Neural progenitor cell (in vitro differentiated cells): Measurements from ENCODE around the gene LRRC8A. TPM values are rescaled to one million over a fixed set of nuclear protein-coding genes. Genes with fewer than 3 reads are reported as not detected.

ENCODE experiments used
- DNase-seq: peaks from one replicate; pipeline ENCODE4 v3.0.0-alpha.2; 2016; ENCODE audit warnings: low spot score
- H2AFZ ChIP-seq: fragments of 200-600 bp; sonication (generic); replicated peaks from 2 replicates; pipeline ENCODE4 v1.6.1; 2016; ENCODE audit warnings: antibody characterized with exemption
- H3F3A ChIP-seq: fragments of 200-600 bp; sonication (generic); 2 replicates; pipeline ENCODE4 v1.6.1; 2016; ENCODE audit warnings: antibody characterized with exemption, low read depth
- H3K27ac ChIP-seq: fragments of 200-600 bp; sonication (generic); 2 replicates; pipeline ENCODE4 v1.5.1; 2016; ENCODE audit warnings: mild to moderate bottlenecking
- H3K27me3 ChIP-seq: fragments of 200-600 bp; sonication (generic); 2 replicates; pipeline ENCODE4 v1.6.1; 2016; ENCODE audit warnings: mild to moderate bottlenecking, moderate library complexity
- H3K36me3 ChIP-seq: fragments of 200-600 bp; sonication (generic); 2 replicates; pipeline ENCODE4 v1.5.1; 2016
- H3K4me1 ChIP-seq: fragments of 200-600 bp; sonication (generic); 2 replicates; pipeline ENCODE4 v1.6.1; 2016; ENCODE audit warnings: mixed run types
- H3K4me2 ChIP-seq: fragments of 200-600 bp; sonication (generic); 2 replicates; pipeline ENCODE4 v1.6.1; 2016
- H3K4me3 ChIP-seq: fragments of 200-600 bp; sonication (generic); 2 replicates; pipeline ENCODE4 v1.5.1; 2016
- H3K79me2 ChIP-seq: fragments of 200-600 bp; sonication (generic); 2 replicates; pipeline ENCODE4 v1.6.1; 2016; ENCODE audit warnings: low read depth
- H3K9ac ChIP-seq: fragments of 200-600 bp; sonication (generic); 2 replicates; pipeline ENCODE4 v1.6.1; 2016
- H3K9me3 ChIP-seq: fragments of 200-600 bp; sonication (generic); 2 replicates; pipeline ENCODE4 v1.5.1; 2016; ENCODE audit warnings: low read depth
- H4K20me1 ChIP-seq: fragments of 200-600 bp; sonication (generic); 2 replicates; pipeline ENCODE4 v1.6.1; 2016; ENCODE audit warnings: low read depth
- H3K27ac Mint-ChIP-seq: 3 replicates; pipeline ENCODE4 v1.8.0; 2021; ENCODE audit warnings: mixed read lengths
- H3K27me3 Mint-ChIP-seq: 2 replicates; pipeline ENCODE4 v1.8.0; 2022; ENCODE audit warnings: low read depth, mild to moderate bottlenecking, inconsistent platforms, moderate library complexity, mixed read lengths; ENCODE audit not compliant: insufficient read depth
- H3K36me3 Mint-ChIP-seq: 3 replicates; pipeline ENCODE4 v1.8.0; 2021; ENCODE audit warnings: mixed read lengths
- H3K4me1 Mint-ChIP-seq: 3 replicates; pipeline ENCODE4 v1.8.0; 2021; ENCODE audit warnings: mixed read lengths
- H3K4me3 Mint-ChIP-seq: 3 replicates; pipeline ENCODE4 v1.8.0; 2021; ENCODE audit warnings: mild to moderate bottlenecking, moderate library complexity, mixed read lengths
- H3K9me3 Mint-ChIP-seq: 3 replicates; pipeline ENCODE4 v1.8.0; 2020; ENCODE audit warnings: mixed read lengths
- CTCF ChIP-seq: fragments of 200-600 bp; sonication (generic); IDR thresholded peaks from 2 replicates; pipeline ENCODE4 v1.5.1; 2017; ENCODE audit warnings: antibody characterized with exemption, mild to moderate bottlenecking
- EZH2 ChIP-seq: fragments of 200-600 bp; sonication (generic); IDR thresholded peaks from 2 replicates; pipeline ENCODE4 v1.6.1; 2017; ENCODE audit warnings: antibody characterized with exemption, mild to moderate bottlenecking, moderate library complexity
- EZH2phosphoT487 ChIP-seq: fragments of 200-600 bp; sonication (generic); IDR thresholded peaks from 2 replicates; pipeline ENCODE4 v1.6.1; 2017; ENCODE audit warnings: antibody characterized with exemption
- total RNA-seq: library from RNA; depleted of rRNA; stranded (reverse); fragments of >200 nt; gene quantifications from 2 replicates; pipeline ENCODE4 v1.2.3, GENCODE V29; 2015; ENCODE audit warnings: low replicate concordance

LRRC8A gene
- total RNA-seq, 1 donor from 2014 or later: 17.1 TPM

- Histone ChIP-seq H3K9me3 (no peaks in the 10 kb centered on the region), H3K79me2 (no peaks in the 10 kb centered on the region), H3K4me3 (no peak overlapping the region), H3K4me2 (no peak overlapping the region), H4K20me1 (no peaks in the 10 kb centered on the region), H3K36me3 (no peaks in the 10 kb centered on the region), H3K27ac (no peak overlapping the region), H3K9ac (no peak overlapping the region), H3F3A (peaks cover 4% of the 10 kb centered on the region), H2AFZ (no peak overlapping the region), H3K4me1 (no peaks in the 10 kb centered on the region), H3K27me3 (no peaks in the 10 kb centered on the region)
- peaks cover 5% of the 10 kb centered on the region for H3K4me1 Mint-ChIP-seq
- H3K4me3 Mint-ChIP-seq: no peak overlapping the region
- H3K9me3 Mint-ChIP-seq: no peaks in the 10 kb centered on the region
- TF ChIP-seq EZH2: no peak
- no peak for TF ChIP-seq CTCF
- no peak for TF ChIP-seq EZH2phosphoT487
- no peak for DNase-seq
- H3K27ac Mint-ChIP-seq: no peak overlapping the region
- no peaks in the 10 kb centered on the region for H3K36me3 Mint-ChIP-seq
- peaks cover 3% of the 10 kb centered on the region for H3K27me3 Mint-ChIP-seq
These were observed 46.7 kb downstream of the LRRC8A start for GRCh38 chr9:128928624-128929023.

- H4K20me1 ChIP-seq: no peaks in the 10 kb centered on the region
- H3K4me3 Mint-ChIP-seq: no peak overlapping the region
- H3K9ac ChIP-seq: no peak overlapping the region
- no peaks in the 10 kb centered on the region for H3K4me1 ChIP-seq
- no peaks in the 10 kb centered on the region for H3K79me2 ChIP-seq
- H3K27me3 ChIP-seq: no peaks in the 10 kb centered on the region
- H3F3A ChIP-seq: peaks cover 4% of the 10 kb centered on the region
- no peak overlapping the region for H3K27ac Mint-ChIP-seq
- no peak overlapping the region for H2AFZ ChIP-seq
- no peaks in the 10 kb centered on the region for H3K36me3 ChIP-seq
- peaks cover 5% of the 10 kb centered on the region for H3K4me1 Mint-ChIP-seq
- H3K9me3 Mint-ChIP-seq: no peaks in the 10 kb centered on the region
- H3K27ac ChIP-seq: no peak overlapping the region
- TF ChIP-seq CTCF (no peak), EZH2 (no peak), EZH2phosphoT487 (no peak)
- H3K4me2 ChIP-seq: no peak overlapping the region
- no peaks in the 10 kb centered on the region for H3K9me3 ChIP-seq
- no peaks in the 10 kb centered on the region for H3K36me3 Mint-ChIP-seq
- no peak for DNase-seq
- no peak overlapping the region for H3K4me3 ChIP-seq
- peaks cover 3% of the 10 kb centered on the region for H3K27me3 Mint-ChIP-seq
These were observed 47.6 kb downstream of the LRRC8A start for GRCh38 chr9:128929560-128929959.

GRCh38 chr9:128933731-128934130 is 51.8 kb downstream of the LRRC8A start:
- DNase-seq: no peak
- Histone ChIP-seq H3K27ac (no peak overlapping the region), H3K9me3 (no peaks in the 10 kb centered on the region), H3K4me1 (no peaks in the 10 kb centered on the region), H3K9ac (no peak overlapping the region), H4K20me1 (no peaks in the 10 kb centered on the region), H3K4me2 (no peak overlapping the region), H3K27me3 (no peaks in the 10 kb centered on the region), H3K4me3 (no peak overlapping the region), H2AFZ (no peak overlapping the region), H3F3A (no peaks in the 10 kb centered on the region), H3K79me2 (no peaks in the 10 kb centered on the region), H3K36me3 (no peaks in the 10 kb centered on the region)
- Mint-ChIP-seq H3K27ac (no peak overlapping the region), H3K27me3 (peaks cover 7% of the 10 kb centered on the region), H3K4me3 (no peak overlapping the region), H3K9me3 (no peaks in the 10 kb centered on the region), H3K36me3 (no peaks in the 10 kb centered on the region), H3K4me1 (no peaks in the 10 kb centered on the region)
- TF ChIP-seq CTCF (no peak), EZH2phosphoT487 (no peak), EZH2 (no peak)
